Stomach (tissue), 9 donors: ENCODE measurements around the gene EHD1. TPM values are rescaled to one million over a fixed set of nuclear protein-coding genes. Genes with fewer than 3 reads are reported as not detected.

Experiments
- DNase-seq, 2 donors: peaks; one replicate each; pipeline versions ENCODE4 v3.0.0 to v3.0.0-alpha.2; 2013 to 2019
- H3K27ac ChIP-seq, 5 donors: fragments of 200-600 bp in 4 of 5; sonication (generic) in 4 of 5; one replicate each; pipeline ENCODE4 v1.5.1; 2013 to 2019; ENCODE audit warnings: mild to moderate bottlenecking in 1 of 5, moderate library complexity in 1 of 5
- H3K27me3 ChIP-seq, 3 donors: fragments of 200-600 bp; sonication (generic); one replicate each; pipeline ENCODE4 v1.5.1; 2017 to 2019; ENCODE audit warnings: mixed run types in 1 of 3
- H3K36me3 ChIP-seq, 4 donors: fragments of 200-600 bp; sonication (generic); 1 replicate in 3 of 4; 2 replicates in 1 of 4; pipeline ENCODE4 v1.5.1; 2016 to 2019
- H3K4me1 ChIP-seq, 4 donors: fragments of 200-600 bp; sonication (generic); one replicate each; pipeline ENCODE4 v1.5.1; 2016 to 2019
- H3K4me3 ChIP-seq, 4 donors: fragments of 200-600 bp; sonication (generic) in 3 of 4; one replicate each; pipeline ENCODE4 v1.5.1; 2016 to 2019; ENCODE audit warnings: mild to moderate bottlenecking in 1 of 4
- H3K9me3 ChIP-seq, 4 donors: fragments of 200-600 bp; sonication (generic); one replicate each; pipeline ENCODE4 v1.5.1; 2016 to 2019
- EP300 ChIP-seq: sonication (generic); formaldehyde crosslinking; IDR thresholded peaks from one replicate; pipeline ENCODE4 v1.6.1; 2017; ENCODE audit warnings: antibody characterized with exemption
- POLR2A ChIP-seq, 4 donors: fragments of 450-650 bp; IDR thresholded peaks; one replicate each; pipeline ENCODE4 v1.6.1; 2016; ENCODE audit warnings: antibody characterized with exemption in 4 of 4, control low read depth in 2 of 4, mild to moderate bottlenecking in 1 of 4, moderate library complexity in 1 of 4
- POLR2AphosphoS5 ChIP-seq, 3 donors: sonication (generic); formaldehyde crosslinking; IDR thresholded peaks; one replicate each; pipeline ENCODE4 v1.6.1; 2016; ENCODE audit warnings: antibody characterized with exemption in 3 of 3
- WGBS, 5 donors: extraction: QIAGEN DNeasy Blood & Tissue Kit in 3 of 5; methylation state at CpG; one replicate each; pipeline versions ENCODE4 v1.1.5 to v1.1.7; 2013 to 2018; 5-methylcytosine and 5-hydroxymethylcytosine counted together
- intact Hi-C: fragments of 100-400 bp; cut with DNase I; formaldehyde crosslinking; loops from one replicate; pipeline ENCODE4 v1.15.1; 2023; ENCODE audit warnings: low total_unique reads
- polyA plus RNA-seq, 3 donors: library from polyadenylated mRNA; stranded (reverse); fragments of 200-250 nt; gene quantifications; one replicate each; pipeline ENCODE4 v1.2.3, GENCODE V29; 2013
- total RNA-seq, 5 donors: library from RNA; depleted of rRNA; stranded (reverse); fragments of >200 nt; gene quantifications; one replicate each; pipeline versions ENCODE4 v1.1.0 to v1.2.3, GENCODE V29; 2014 to 2016
- TF ChIP-seq, protein P1 (sequence below), 7 experiments: fragments of 450-650 bp in 4 of 7; fragments of 200-600 bp in 3 of 7; sonication (generic) in 3 of 7; IDR thresholded peaks; one replicate each; pipeline ENCODE4 v1.5.1; 2016 to 2019; ENCODE audit warnings: antibody characterized with exemption in 7 of 7, control low read depth in 2 of 7, mild to moderate bottlenecking in 1 of 7
- donor health status: healthy with polysubstance abuse.
- donor health status: Bipolar disorder and iron deficiency.
- donor health status: healthy.

Gene EHD1
- total and polyA plus RNA-seq, 8 donors, result 17.9 to 160 (median 37.5) TPM

- H3K27ac ChIP-seq, result peak overlapping the region; percentile 83 to 94 (median 89)
- H3K4me3 ChIP-seq, result peak overlapping the region; percentile 50 to 65 (median 57)
- peaks cover 25 to 57% (median 55%) of the 10 kb centered on the region in 4 donors for H3K4me1 ChIP-seq
- intact Hi-C loops, result no loop called here
- H3K36me3 ChIP-seq, result peaks cover 0 to 23% (median 17%) of the 10 kb centered on the region in 4 donors
- no peaks in the 10 kb centered on the region for H3K9me3 ChIP-seq
- TF ChIP-seq POLR2A (IDR thresholded peaks at IDR 0.05), result no peak
- no peak for TF ChIP-seq EP300
- TF ChIP-seq POLR2AphosphoS5 (IDR thresholded peaks at IDR 0.05), result no peak
- TF ChIP-seq, protein P1, sequence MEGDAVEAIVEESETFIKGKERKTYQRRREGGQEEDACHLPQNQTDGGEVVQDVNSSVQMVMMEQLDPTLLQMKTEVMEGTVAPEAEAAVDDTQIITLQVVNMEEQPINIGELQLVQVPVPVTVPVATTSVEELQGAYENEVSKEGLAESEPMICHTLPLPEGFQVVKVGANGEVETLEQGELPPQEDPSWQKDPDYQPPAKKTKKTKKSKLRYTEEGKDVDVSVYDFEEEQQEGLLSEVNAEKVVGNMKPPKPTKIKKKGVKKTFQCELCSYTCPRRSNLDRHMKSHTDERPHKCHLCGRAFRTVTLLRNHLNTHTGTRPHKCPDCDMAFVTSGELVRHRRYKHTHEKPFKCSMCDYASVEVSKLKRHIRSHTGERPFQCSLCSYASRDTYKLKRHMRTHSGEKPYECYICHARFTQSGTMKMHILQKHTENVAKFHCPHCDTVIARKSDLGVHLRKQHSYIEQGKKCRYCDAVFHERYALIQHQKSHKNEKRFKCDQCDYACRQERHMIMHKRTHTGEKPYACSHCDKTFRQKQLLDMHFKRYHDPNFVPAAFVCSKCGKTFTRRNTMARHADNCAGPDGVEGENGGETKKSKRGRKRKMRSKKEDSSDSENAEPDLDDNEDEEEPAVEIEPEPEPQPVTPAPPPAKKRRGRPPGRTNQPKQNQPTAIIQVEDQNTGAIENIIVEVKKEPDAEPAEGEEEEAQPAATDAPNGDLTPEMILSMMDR (IDR thresholded peaks at IDR 0.05), result no peak
- WGBS, 5 donors, result 24 to 51% (median 34%) methylated on average over 26 to 27 of the region's 27 CpGs
- DNase-seq, result no peak
- no peaks in the 10 kb centered on the region for H3K27me3 ChIP-seq
Measured at GRCh38 chr11:64843686-64844329, 34.6 kb downstream of the EHD1 start.

DNA sequence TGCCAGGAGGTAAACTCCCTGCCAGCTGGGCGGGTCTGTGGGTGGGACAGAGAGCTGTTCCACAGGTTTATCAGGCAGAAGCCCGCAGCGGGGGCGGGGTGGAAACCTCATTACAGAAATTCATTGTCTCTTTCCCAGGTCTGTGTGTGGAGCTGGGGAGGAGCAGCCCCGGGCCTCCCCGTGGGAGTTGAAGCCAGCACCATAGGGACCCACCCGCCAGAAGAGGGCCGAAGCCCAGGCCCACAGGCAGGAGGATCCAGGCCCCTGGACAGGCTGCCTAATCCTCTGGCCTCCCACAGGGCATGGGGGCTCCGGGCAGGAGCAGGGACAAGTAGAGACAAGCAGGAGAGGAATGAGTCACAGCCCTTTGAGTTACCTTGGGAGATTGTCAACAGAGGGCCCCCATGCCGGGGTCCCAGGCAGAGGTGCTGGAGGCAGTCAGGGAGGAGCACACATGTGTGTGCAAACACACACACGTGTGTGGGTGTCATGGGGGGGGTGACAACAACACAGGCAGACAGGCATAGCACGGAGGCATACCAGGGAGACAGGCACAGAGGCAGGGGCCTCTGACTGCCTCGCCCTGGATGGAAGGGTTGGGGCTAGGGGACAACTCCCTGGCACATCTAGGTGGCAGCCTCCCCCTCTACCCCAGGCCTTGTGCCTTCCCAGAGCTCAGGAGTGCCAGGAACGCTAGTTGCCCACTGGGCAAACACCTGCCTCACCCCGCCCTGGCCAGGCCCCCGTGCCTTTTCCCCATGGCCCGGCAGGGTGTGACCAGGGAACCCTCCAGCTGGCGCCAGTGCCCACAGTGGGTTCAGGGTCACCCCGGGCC lies 35.4 kb downstream of the EHD1 start:
- peaks cover 17 to 49% (median 47%) of the 10 kb centered on the region in 4 donors for H3K4me1 ChIP-seq
- peak in 2 of 3 donors; percentile 33 to 77 for TF ChIP-seq POLR2AphosphoS5 (IDR thresholded peaks at IDR 0.05)
- TF ChIP-seq, protein P1 (IDR thresholded peaks at IDR 0.05), result no peak
- H3K4me3 ChIP-seq, result peak overlapping the region; percentile 50 to 65 (median 57)
- H3K27me3 ChIP-seq, result no peaks in the 10 kb centered on the region
- H3K9me3 ChIP-seq, result no peaks in the 10 kb centered on the region
- peaks cover 6 to 30% (median 24%) of the 10 kb centered on the region in 4 donors for H3K36me3 ChIP-seq
- peak overlapping the region; percentile 83 to 94 (median 89) for H3K27ac ChIP-seq
- intact Hi-C loops, result no loop called here
- 25 to 63% (median 38%) methylated on average over 17 to 19 of the region's 19 CpGs for WGBS, 5 donors
- peak; percentile 76 to 82 for DNase-seq

GRCh38 chr11:64842366-64842759 lies 36.1 kb downstream of the EHD1 start:
- no peak for TF ChIP-seq EP300
- no peak for TF ChIP-seq POLR2A (IDR thresholded peaks at IDR 0.05)
- TF ChIP-seq POLR2AphosphoS5 (IDR thresholded peaks at IDR 0.05), result no peak
- 39 to 56% (median 43%) methylated on average over 5 to 6 of the region's 6 CpGs for WGBS, 5 donors
- Histone ChIP-seq H3K4me3 (peak overlapping the region in 2 of 4 donors; percentile 50 to 60), H3K27me3 (no peaks in the 10 kb centered on the region), H3K4me1 (peaks cover 17 to 42% (median 40%) of the 10 kb centered on the region in 4 donors), H3K9me3 (no peaks in the 10 kb centered on the region), H3K27ac (peak overlapping the region; percentile 83 to 94 (median 89)), H3K36me3 (peaks cover 6 to 36% (median 30%) of the 10 kb centered on the region in 4 donors)
- DNase-seq, result no peak
- intact Hi-C loops, result no loop called here

DNA sequence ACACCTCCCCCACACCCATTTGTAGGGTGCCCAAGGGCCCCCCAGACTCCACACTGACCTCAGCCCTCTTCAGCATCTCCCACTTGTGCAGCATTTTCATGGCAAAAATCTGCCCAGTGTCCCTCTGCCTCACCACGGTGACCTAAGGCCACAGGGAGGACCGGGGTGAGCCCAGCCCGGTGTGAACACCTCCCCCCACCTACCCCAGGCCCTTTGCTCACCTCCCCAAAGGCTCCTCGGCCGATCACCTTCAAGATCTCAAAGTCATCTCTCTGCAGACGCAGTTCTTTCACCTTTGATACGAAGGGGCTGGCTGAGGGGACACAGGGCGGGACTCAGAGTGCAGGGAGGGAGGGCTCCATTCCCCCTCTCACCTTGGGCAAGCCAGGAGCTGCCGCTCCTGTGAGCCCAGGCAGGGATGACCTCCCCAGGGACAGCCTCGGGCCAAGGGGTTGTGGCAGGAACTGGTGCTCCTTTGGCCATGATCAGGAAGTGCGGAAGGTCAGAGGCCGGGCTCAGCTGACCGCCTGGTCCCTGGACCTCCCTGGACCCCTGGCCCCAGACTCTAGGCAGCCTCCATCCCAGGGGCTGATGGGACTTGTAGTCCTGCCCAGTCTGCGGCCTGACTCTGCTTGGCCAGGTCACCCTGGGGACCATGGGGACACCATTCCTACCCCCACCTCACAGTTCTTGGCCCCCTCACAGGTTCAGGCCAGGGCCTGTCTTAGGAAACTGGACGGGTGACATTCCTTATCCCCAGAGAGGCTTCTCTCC lies 36.6 kb downstream of the EHD1 start:
- Histone ChIP-seq H3K4me3 (peak overlapping the region in 1 of 4 donors; percentile 50), H3K9me3 (no peaks in the 10 kb centered on the region), H3K36me3 (peaks cover 6 to 40% (median 30%) of the 10 kb centered on the region in 4 donors), H3K4me1 (peaks cover 17 to 36% (median 34%) of the 10 kb centered on the region in 4 donors), H3K27ac (peak overlapping the region; percentile 83 to 94 (median 89)), H3K27me3 (no peaks in the 10 kb centered on the region)
- DNase-seq, result no peak
- intact Hi-C loops, result no loop called here
- TF ChIP-seq, protein P1 (IDR thresholded peaks at IDR 0.05), result no peak
- TF ChIP-seq EP300, result no peak
- TF ChIP-seq POLR2A (IDR thresholded peaks at IDR 0.05), result no peak
- TF ChIP-seq POLR2AphosphoS5 (IDR thresholded peaks at IDR 0.05), result no peak
- WGBS, 5 donors, result 74 to 87% (median 82%) methylated on average over 12 to 15 of the region's 15 CpGs
